Neural progenitor cell (in vitro differentiated cells): ENCODE results near the gene GABRB1. TPM values are rescaled to one million over a fixed set of nuclear protein-coding genes. Genes with fewer than 3 reads are reported as not detected.

ENCODE experiments used
- DNase-seq: peaks from one replicate; pipeline ENCODE4 v3.0.0-alpha.2; 2016; ENCODE audit warnings: low spot score
- H2AFZ ChIP-seq: fragments of 200-600 bp; sonication (generic); replicated peaks from 2 replicates; pipeline ENCODE4 v1.6.1; 2016; ENCODE audit warnings: antibody characterized with exemption
- H3F3A ChIP-seq: fragments of 200-600 bp; sonication (generic); 2 replicates; pipeline ENCODE4 v1.6.1; 2016; ENCODE audit warnings: antibody characterized with exemption, low read depth
- H3K27ac ChIP-seq: fragments of 200-600 bp; sonication (generic); 2 replicates; pipeline ENCODE4 v1.5.1; 2016; ENCODE audit warnings: mild to moderate bottlenecking
- H3K27me3 ChIP-seq: fragments of 200-600 bp; sonication (generic); 2 replicates; pipeline ENCODE4 v1.6.1; 2016; ENCODE audit warnings: mild to moderate bottlenecking, moderate library complexity
- H3K36me3 ChIP-seq: fragments of 200-600 bp; sonication (generic); 2 replicates; pipeline ENCODE4 v1.5.1; 2016
- H3K4me1 ChIP-seq: fragments of 200-600 bp; sonication (generic); 2 replicates; pipeline ENCODE4 v1.6.1; 2016; ENCODE audit warnings: mixed run types
- H3K4me2 ChIP-seq: fragments of 200-600 bp; sonication (generic); 2 replicates; pipeline ENCODE4 v1.6.1; 2016
- H3K4me3 ChIP-seq: fragments of 200-600 bp; sonication (generic); 2 replicates; pipeline ENCODE4 v1.5.1; 2016
- H3K79me2 ChIP-seq: fragments of 200-600 bp; sonication (generic); 2 replicates; pipeline ENCODE4 v1.6.1; 2016; ENCODE audit warnings: low read depth
- H3K9ac ChIP-seq: fragments of 200-600 bp; sonication (generic); 2 replicates; pipeline ENCODE4 v1.6.1; 2016
- H3K9me3 ChIP-seq: fragments of 200-600 bp; sonication (generic); 2 replicates; pipeline ENCODE4 v1.5.1; 2016; ENCODE audit warnings: low read depth
- H4K20me1 ChIP-seq: fragments of 200-600 bp; sonication (generic); 2 replicates; pipeline ENCODE4 v1.6.1; 2016; ENCODE audit warnings: low read depth
- H3K27ac Mint-ChIP-seq: 3 replicates; pipeline ENCODE4 v1.8.0; 2021; ENCODE audit warnings: mixed read lengths
- H3K27me3 Mint-ChIP-seq: 2 replicates; pipeline ENCODE4 v1.8.0; 2022; ENCODE audit warnings: low read depth, mild to moderate bottlenecking, inconsistent platforms, moderate library complexity, mixed read lengths; ENCODE audit not compliant: insufficient read depth
- H3K36me3 Mint-ChIP-seq: 3 replicates; pipeline ENCODE4 v1.8.0; 2021; ENCODE audit warnings: mixed read lengths
- H3K4me1 Mint-ChIP-seq: 3 replicates; pipeline ENCODE4 v1.8.0; 2021; ENCODE audit warnings: mixed read lengths
- H3K4me3 Mint-ChIP-seq: 3 replicates; pipeline ENCODE4 v1.8.0; 2021; ENCODE audit warnings: mild to moderate bottlenecking, moderate library complexity, mixed read lengths
- H3K9me3 Mint-ChIP-seq: 3 replicates; pipeline ENCODE4 v1.8.0; 2020; ENCODE audit warnings: mixed read lengths
- EZH2 ChIP-seq: fragments of 200-600 bp; sonication (generic); IDR thresholded peaks from 2 replicates; pipeline ENCODE4 v1.6.1; 2017; ENCODE audit warnings: antibody characterized with exemption, mild to moderate bottlenecking, moderate library complexity
- EZH2phosphoT487 ChIP-seq: fragments of 200-600 bp; sonication (generic); IDR thresholded peaks from 2 replicates; pipeline ENCODE4 v1.6.1; 2017; ENCODE audit warnings: antibody characterized with exemption
- total RNA-seq: library from RNA; depleted of rRNA; stranded (reverse); fragments of >200 nt; gene quantifications from 2 replicates; pipeline ENCODE4 v1.2.3, GENCODE V29; 2015; ENCODE audit warnings: low replicate concordance
- TF ChIP-seq, protein P1 (sequence below): fragments of 200-600 bp; sonication (generic); IDR thresholded peaks from 2 replicates; pipeline ENCODE4 v1.5.1; 2017; ENCODE audit warnings: antibody characterized with exemption, mild to moderate bottlenecking

GABRB1 gene
- total RNA-seq, 1 donor from 2014 or later: not detected

DNA sequence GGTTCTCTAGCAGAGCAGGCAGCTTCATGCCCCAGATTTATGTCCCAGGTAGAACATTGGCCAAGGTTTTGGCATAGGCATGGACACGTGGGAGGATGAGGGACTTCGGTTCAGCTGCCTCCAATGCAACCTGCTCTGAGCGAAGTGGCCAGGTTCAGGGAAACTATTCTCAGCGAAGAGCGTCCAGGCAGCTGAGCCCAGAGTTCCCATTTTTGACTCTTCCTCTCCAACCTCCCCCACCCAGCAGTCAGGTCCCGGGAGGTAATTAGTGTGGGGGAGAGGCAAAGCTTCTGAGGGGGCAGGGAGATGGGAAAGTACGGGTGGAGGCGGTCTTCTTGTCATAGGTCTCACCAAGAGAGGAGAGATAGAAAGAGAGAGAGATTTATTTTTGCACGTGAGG lies 39.0 kb upstream of the GABRB1 start:
- Histone ChIP-seq H3K27me3 (peaks cover 100% of the 10 kb centered on the region), H3F3A (no peaks in the 10 kb centered on the region), H3K79me2 (no peaks in the 10 kb centered on the region), H3K4me1 (no peaks in the 10 kb centered on the region), H3K4me2 (peak overlapping the region; percentile 94), H3K4me3 (no peak overlapping the region), H3K9ac (no peak overlapping the region), H3K27ac (no peak overlapping the region), H4K20me1 (peaks cover 12% of the 10 kb centered on the region), H2AFZ (no peak overlapping the region), H3K9me3 (no peaks in the 10 kb centered on the region), H3K36me3 (no peaks in the 10 kb centered on the region)
- no peak overlapping the region for H3K27ac Mint-ChIP-seq
- no peaks in the 10 kb centered on the region for H3K36me3 Mint-ChIP-seq
- no peaks in the 10 kb centered on the region for H3K9me3 Mint-ChIP-seq
- H3K4me1 Mint-ChIP-seq: peaks cover 17% of the 10 kb centered on the region
- no peak for TF ChIP-seq EZH2
- TF ChIP-seq, protein P1, sequence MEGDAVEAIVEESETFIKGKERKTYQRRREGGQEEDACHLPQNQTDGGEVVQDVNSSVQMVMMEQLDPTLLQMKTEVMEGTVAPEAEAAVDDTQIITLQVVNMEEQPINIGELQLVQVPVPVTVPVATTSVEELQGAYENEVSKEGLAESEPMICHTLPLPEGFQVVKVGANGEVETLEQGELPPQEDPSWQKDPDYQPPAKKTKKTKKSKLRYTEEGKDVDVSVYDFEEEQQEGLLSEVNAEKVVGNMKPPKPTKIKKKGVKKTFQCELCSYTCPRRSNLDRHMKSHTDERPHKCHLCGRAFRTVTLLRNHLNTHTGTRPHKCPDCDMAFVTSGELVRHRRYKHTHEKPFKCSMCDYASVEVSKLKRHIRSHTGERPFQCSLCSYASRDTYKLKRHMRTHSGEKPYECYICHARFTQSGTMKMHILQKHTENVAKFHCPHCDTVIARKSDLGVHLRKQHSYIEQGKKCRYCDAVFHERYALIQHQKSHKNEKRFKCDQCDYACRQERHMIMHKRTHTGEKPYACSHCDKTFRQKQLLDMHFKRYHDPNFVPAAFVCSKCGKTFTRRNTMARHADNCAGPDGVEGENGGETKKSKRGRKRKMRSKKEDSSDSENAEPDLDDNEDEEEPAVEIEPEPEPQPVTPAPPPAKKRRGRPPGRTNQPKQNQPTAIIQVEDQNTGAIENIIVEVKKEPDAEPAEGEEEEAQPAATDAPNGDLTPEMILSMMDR: no peak
- no peak for TF ChIP-seq EZH2phosphoT487
- H3K27me3 Mint-ChIP-seq: peaks cover 34% of the 10 kb centered on the region
- peak; percentile 4 for DNase-seq
- H3K4me3 Mint-ChIP-seq: peak overlapping the region; percentile 85

GRCh38 chr4:46993075-46994006 lies 38.0 kb upstream of the GABRB1 start, which contains the start of gene GABRA4:
GABRA4 (minus strand) TSS chr4:46993581; CDS start chr4:46993424, 157 bp downstream.
- Histone ChIP-seq H3K9ac (no peak within 1 kb of the TSS), H3K27me3 (peaks cover 98% of the 10 kb centered on the region)

GRCh38 chr4:46994007-46994405 lies 37.4 kb upstream of the GABRB1 start:
- no peaks in the 10 kb centered on the region for H3K36me3 ChIP-seq
- H4K20me1 ChIP-seq: peaks cover 12% of the 10 kb centered on the region
- peak overlapping the region; percentile 98 for H2AFZ ChIP-seq
- peak; percentile 21 for DNase-seq
- H3K9ac ChIP-seq: no peak overlapping the region
- Mint-ChIP-seq H3K36me3 (no peaks in the 10 kb centered on the region), H3K9me3 (no peaks in the 10 kb centered on the region), H3K4me3 (peak overlapping the region; percentile 85), H3K4me1 (peaks cover 17% of the 10 kb centered on the region), H3K27me3 (peaks cover 34% of the 10 kb centered on the region), H3K27ac (no peak overlapping the region)
- H3K4me3 ChIP-seq: peak overlapping the region; percentile 70
- H3K79me2 ChIP-seq: no peaks in the 10 kb centered on the region
- H3K9me3 ChIP-seq: no peaks in the 10 kb centered on the region
- peak overlapping the region; percentile 94 for H3K4me2 ChIP-seq
- no peak overlapping the region for H3K27ac ChIP-seq
- H3F3A ChIP-seq: no peaks in the 10 kb centered on the region
- H3K4me1 ChIP-seq: no peaks in the 10 kb centered on the region
- peaks cover 91% of the 10 kb centered on the region for H3K27me3 ChIP-seq
- TF ChIP-seq EZH2phosphoT487 (peak; percentile 30), EZH2 (peak; percentile 61)
- TF ChIP-seq, protein P1: no peak

More at GRCh38 chr4:46993075-46994006, 38.0 kb upstream of the GABRB1 start, which contains the start of gene GABRA4:
- no peak within 1 kb of the TSS for H3K27ac ChIP-seq
- Mint-ChIP-seq H3K27ac (no peak within 1 kb of the TSS), H3K36me3 (no peaks in the 10 kb centered on the region), H3K9me3 (no peaks in the 10 kb centered on the region), H3K4me3 (peak within 1 kb of the TSS; percentile 85), H3K27me3 (peaks cover 34% of the 10 kb centered on the region), H3K4me1 (peaks cover 17% of the 10 kb centered on the region)
- peak; percentile 55 for DNase-seq
- H3K79me2 ChIP-seq: no peaks in the 10 kb centered on the region
- H3K4me2 ChIP-seq: peak within 1 kb of the TSS; percentile 94
- peaks cover 12% of the 10 kb centered on the region for H4K20me1 ChIP-seq
- peak within 1 kb of the TSS; percentile 98 for H2AFZ ChIP-seq
- H3K9me3 ChIP-seq: no peaks in the 10 kb centered on the region
- peak within 1 kb of the TSS; percentile 70 for H3K4me3 ChIP-seq
- TF ChIP-seq, protein P1: no peak
- TF ChIP-seq EZH2phosphoT487 (peak; percentile 76), EZH2 (peak; percentile 62)
- H3K4me1 ChIP-seq: no peaks in the 10 kb centered on the region
- H3K36me3 ChIP-seq: no peaks in the 10 kb centered on the region
- no peaks in the 10 kb centered on the region for H3F3A ChIP-seq
